ENCODE data around the gene MDH1B. TPM values are rescaled to one million over a fixed set of nuclear protein-coding genes. Genes with fewer than 3 reads are reported as not detected.
A peak's percentile ranks its signal among the peaks of the same experiment; 100 is the strongest.

MDH1B gene
- total RNA-seq, 1 donor from 2014 or later, result 3.3 TPM

DNA sequence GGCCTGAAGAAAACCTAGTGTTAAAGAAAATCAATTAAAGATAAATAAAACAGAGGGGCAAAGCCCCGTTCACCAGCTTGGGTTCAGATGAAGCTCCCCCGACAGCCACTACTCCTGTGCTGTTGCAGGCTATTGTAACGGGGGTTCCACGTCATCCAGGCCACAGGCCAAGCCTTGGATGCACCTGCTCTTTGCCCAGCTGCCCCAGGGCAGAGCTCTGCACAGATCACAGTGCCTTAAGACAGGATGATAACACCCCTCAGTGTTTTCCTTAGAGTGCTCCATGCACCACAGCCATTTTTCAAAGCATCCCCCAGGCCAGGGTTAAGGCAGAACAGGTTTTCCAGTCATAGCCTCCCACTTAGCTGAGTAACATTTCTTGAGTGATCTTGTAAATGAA, 32.2 kb upstream of the MDH1B start:
- Histone ChIP-seq H3K4me1 (peaks cover 10% of the 10 kb centered on the region), H3K27me3 (ENCODE audit: low read depth) (no peaks in the 10 kb centered on the region), H3K27ac (no peak overlapping the region), H3K4me3 (no peak overlapping the region), H3K9me3 (no peaks in the 10 kb centered on the region), H3K36me3 (peaks cover 19% of the 10 kb centered on the region)
- intact Hi-C loops (cut with DNase I), result no loop called here
- no peak for DNase-seq
- TF ChIP-seq, protein P1, sequence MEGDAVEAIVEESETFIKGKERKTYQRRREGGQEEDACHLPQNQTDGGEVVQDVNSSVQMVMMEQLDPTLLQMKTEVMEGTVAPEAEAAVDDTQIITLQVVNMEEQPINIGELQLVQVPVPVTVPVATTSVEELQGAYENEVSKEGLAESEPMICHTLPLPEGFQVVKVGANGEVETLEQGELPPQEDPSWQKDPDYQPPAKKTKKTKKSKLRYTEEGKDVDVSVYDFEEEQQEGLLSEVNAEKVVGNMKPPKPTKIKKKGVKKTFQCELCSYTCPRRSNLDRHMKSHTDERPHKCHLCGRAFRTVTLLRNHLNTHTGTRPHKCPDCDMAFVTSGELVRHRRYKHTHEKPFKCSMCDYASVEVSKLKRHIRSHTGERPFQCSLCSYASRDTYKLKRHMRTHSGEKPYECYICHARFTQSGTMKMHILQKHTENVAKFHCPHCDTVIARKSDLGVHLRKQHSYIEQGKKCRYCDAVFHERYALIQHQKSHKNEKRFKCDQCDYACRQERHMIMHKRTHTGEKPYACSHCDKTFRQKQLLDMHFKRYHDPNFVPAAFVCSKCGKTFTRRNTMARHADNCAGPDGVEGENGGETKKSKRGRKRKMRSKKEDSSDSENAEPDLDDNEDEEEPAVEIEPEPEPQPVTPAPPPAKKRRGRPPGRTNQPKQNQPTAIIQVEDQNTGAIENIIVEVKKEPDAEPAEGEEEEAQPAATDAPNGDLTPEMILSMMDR (IDR thresholded peaks at IDR 0.05), result no peak
- ATAC-seq, result no peak

DNA sequence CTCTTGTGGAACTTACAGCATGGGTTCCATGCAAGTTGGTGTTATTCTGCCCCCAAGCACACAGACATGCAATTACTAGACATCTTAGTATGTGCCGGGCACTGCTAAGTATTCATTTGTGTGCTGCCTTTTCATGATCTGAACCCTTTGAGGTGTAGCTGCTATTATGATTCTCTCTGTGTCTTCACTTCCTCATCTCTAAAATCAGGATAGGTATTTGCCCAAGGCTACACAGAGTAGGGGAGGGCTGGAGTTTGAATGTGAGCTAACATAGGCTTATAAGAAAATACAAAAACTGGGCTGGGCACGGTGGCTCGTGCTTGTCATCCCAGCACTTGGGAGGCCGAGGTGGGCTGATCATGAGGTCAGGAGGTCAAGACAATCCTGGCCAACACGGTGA, 27.5 kb upstream of the MDH1B start:
- Histone ChIP-seq H3K4me1 (peaks cover 4% of the 10 kb centered on the region), H3K4me3 (no peak overlapping the region), H3K36me3 (peaks cover 66% of the 10 kb centered on the region), H3K27me3 (ENCODE audit: low read depth) (no peaks in the 10 kb centered on the region), H3K9me3 (no peaks in the 10 kb centered on the region), H3K27ac (no peak overlapping the region)
- TF ChIP-seq, protein P1 (IDR thresholded peaks at IDR 0.05), result no peak
- intact Hi-C loops (cut with DNase I), result no loop called here
- ATAC-seq (no peak), DNase-seq (no peak)

DNA sequence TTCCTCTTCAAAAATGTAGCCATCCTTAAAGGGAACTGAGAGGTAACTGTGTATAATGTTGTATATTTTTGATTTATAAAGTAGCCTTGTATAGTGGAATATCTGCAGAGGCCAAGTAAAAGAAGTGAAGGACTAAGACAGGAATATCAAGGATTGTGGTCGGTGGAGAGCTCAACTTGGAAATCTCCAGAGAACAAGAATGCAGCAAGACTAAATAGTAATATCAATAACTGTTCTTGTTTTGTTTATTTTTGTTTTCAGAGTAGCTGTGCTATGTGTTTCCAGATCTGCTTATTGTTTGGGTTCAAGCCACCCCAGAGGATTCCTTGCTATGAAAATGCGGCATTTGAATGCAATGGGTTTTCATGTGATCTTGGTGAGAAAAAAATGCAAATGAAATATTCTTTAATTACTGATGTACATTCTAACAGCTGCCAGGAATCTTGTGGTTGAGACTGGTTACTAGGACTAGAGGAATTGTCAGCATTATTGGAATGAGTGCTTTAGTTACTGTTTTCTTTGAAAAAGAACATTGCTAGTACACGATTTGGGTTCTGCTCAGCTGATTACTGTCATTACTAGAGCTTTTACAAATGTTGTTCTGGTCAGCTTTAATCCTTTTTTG, 25.3 kb upstream of the MDH1B start:
- H3K36me3 ChIP-seq, result peaks cover 84% of the 10 kb centered on the region
- intact Hi-C loops (cut with DNase I), result no loop called here
- DNase-seq (no peak), ATAC-seq (no peak)
- no peaks in the 10 kb centered on the region for H3K9me3 ChIP-seq
- H3K4me3 ChIP-seq, result no peak overlapping the region
- H3K27ac ChIP-seq, result no peak overlapping the region
- TF ChIP-seq, protein P1 (IDR thresholded peaks at IDR 0.05), result no peak
- no peaks in the 10 kb centered on the region for H3K4me1 ChIP-seq
- no peaks in the 10 kb centered on the region for H3K27me3 ChIP-seq (ENCODE audit: low read depth)

DNA sequence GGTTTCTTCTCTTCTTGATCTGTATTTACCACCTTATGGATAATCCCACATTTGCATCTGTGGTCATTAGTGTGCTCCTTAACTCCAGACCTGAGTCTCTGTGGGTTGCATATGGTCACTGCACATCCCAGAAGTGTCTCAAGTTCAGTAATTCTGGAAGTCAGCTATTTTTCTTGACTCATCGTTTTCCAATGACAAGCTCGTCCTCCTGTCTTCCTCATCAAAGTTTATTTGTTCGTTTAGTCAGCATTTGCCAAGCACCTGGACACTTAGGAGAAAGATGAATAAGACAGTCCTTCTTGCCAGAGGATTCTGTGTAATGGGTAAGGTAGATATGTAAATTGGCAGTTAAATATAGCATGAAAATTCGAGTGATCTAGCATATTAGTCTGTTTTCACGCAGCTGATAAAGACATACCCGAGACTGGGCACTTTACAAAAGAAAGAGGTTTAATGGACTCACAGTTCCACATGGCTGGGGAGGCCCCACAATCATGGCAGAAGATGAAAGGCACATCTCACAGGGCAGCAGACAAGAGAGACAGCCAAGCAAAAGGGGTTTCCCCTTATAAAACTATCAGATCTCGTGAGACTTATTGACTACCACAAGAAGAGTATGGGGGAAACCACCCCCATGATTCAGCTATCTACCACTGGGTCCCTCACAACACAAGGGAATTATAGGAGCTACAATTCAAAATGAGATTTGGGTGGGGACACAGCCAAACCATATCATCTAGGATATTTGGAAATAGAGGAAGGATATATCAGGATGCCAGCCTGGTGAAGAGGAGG, 19.6 kb upstream of the MDH1B start:
- H3K36me3 ChIP-seq, result peaks cover 83% of the 10 kb centered on the region
- no peak overlapping the region for H3K4me3 ChIP-seq
- intact Hi-C loops (cut with DNase I), result no loop called here
- DNase-seq (no peak), ATAC-seq (no peak)
- H3K27ac ChIP-seq, result no peak overlapping the region
- no peaks in the 10 kb centered on the region for H3K9me3 ChIP-seq
- H3K27me3 ChIP-seq (ENCODE audit: low read depth), result no peaks in the 10 kb centered on the region
- no peaks in the 10 kb centered on the region for H3K4me1 ChIP-seq
- TF ChIP-seq, protein P1 (IDR thresholded peaks at IDR 0.05), result no peak

DNA sequence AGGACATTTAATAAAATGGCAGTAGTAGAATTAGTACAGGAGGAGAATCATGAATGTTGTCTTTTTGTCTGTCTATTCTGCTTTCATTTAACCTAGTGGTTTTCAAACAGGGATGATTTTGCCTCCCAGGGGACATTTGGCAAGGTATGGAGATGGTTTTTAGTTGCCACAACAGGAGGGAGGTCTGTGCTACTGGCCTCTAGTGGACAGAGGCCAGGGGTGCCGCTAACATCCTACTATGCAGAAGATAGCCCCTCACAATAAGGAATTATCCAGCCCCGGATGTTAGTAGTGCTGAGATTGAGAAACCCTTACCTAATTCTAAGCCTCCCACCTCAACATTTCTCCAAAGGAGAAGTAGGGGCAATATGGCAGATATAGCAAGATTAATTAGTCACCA, 18.6 kb upstream of the MDH1B start:
- TF ChIP-seq, protein P1 (IDR thresholded peaks at IDR 0.05), result peak; percentile 23
- intact Hi-C loops (cut with DNase I), result no loop called here
- Histone ChIP-seq H3K27me3 (ENCODE audit: low read depth) (no peaks in the 10 kb centered on the region), H3K27ac (no peak overlapping the region), H3K4me3 (no peak overlapping the region), H3K9me3 (no peaks in the 10 kb centered on the region), H3K36me3 (peaks cover 83% of the 10 kb centered on the region), H3K4me1 (no peaks in the 10 kb centered on the region)
- ATAC-seq (peak in 1 of 2 donors; percentile 32), DNase-seq (no peak)
